ENCODE data around the gene SKAP1.

DNA sequence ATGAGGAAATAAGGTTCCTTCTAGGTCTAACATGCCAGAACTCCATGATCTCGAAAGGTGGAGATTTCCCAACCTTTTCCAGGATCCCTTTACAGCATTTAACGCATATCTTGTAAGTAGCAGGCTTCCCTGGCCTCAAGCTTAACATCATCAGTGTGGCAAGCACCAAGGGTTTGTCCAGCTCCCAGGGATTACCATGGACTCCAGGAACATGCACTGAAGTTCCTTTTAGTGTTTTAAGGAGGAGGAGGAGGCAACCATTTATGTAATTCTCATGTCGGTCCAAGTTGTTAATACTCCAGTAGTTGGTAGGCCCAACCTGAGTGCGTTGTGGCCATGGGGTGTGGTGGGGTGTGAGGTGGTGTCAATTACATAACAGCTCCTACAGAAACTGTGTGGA, 11.8 kb upstream of the SKAP1 start:
- TF ChIP-seq POLR2A (IDR thresholded peaks at IDR 0.05) (no peak), CTCF (IDR thresholded peaks at IDR 0.05) (no peak)

Measured in thyroid gland (tissue), 4 donors.